ENCODE measurements around the gene MRPL1. TPM values are rescaled to one million over a fixed set of nuclear protein-coding genes. Genes with fewer than 3 reads are reported as not detected.
A peak's percentile ranks its signal among the peaks of the same experiment; 100 is the strongest.

The MRPL1 gene
- total and polyA plus RNA-seq, 2 of the 13 experiments (the other 11 are each of a cell fraction or from before 2014, with no cell fraction given): 23.3 to 61.5 TPM

- TF ChIP-seq KLF11 (CRISPR knock-in tag; IDR thresholded peaks at IDR 0.05): no peak
- no peak for TF ChIP-seq EED (CRISPR knock-in tag; IDR thresholded peaks at IDR 0.05)
- TF ChIP-seq ZNF512B (CRISPR knock-in tag; IDR thresholded peaks at IDR 0.05; ENCODE audit: borderline replicate concordance): no peak
- no peak for TF ChIP-seq CREB3 (CRISPR knock-in tag; IDR thresholded peaks at IDR 0.05)
- no peak for TF ChIP-seq ZNF512 (CRISPR knock-in tag; IDR thresholded peaks at IDR 0.05)
- no peak for TF ChIP-seq GFI1 (CRISPR knock-in tag; IDR thresholded peaks at IDR 0.05; ENCODE audit: borderline replicate concordance)
- peak; percentile 57; the same call in 1 of the 2 replicates for TF ChIP-seq NFIC (IDR thresholded peaks at IDR 0.05; ENCODE audit: low read length)
- no peak for TF ChIP-seq KLF15 (CRISPR knock-in tag; IDR thresholded peaks at IDR 0.05; ENCODE audit: borderline replicate concordance)
- no peak for TF ChIP-seq SRF (IDR thresholded peaks at IDR 0.05; ENCODE audit: low read depth, low read length)
- no peak for TF ChIP-seq ZNF556 (CRISPR knock-in tag; IDR thresholded peaks at IDR 0.05; ENCODE audit: borderline replicate concordance)
- TF ChIP-seq POGZ (CRISPR knock-in tag; IDR thresholded peaks at IDR 0.05): peak; percentile 41; the same call in 1 of the 2 replicates
- no peak for TF ChIP-seq ZNF432 (CRISPR knock-in tag; IDR thresholded peaks at IDR 0.05; ENCODE audit: borderline replicate concordance)
- TF ChIP-seq MXI1 (IDR thresholded peaks at IDR 0.05; ENCODE audit: borderline replicate concordance, low read depth, low read length): no peak
- no peak for TF ChIP-seq TCF7L2 (IDR thresholded peaks at IDR 0.05; ENCODE audit: low read depth, low read length)
- peak; percentile 38; the same call in 1 of the 2 replicates for TF ChIP-seq ATF1 (CRISPR knock-in tag; IDR thresholded peaks at IDR 0.05)
- no peak for TF ChIP-seq SCMH1 (CRISPR knock-in tag; IDR thresholded peaks at IDR 0.05; ENCODE audit: borderline replicate concordance)
- no peak for TF ChIP-seq ZMYM3 (CRISPR knock-in tag; IDR thresholded peaks at IDR 0.05)
- no peak for TF ChIP-seq TCF12 (IDR thresholded peaks at IDR 0.05)
- TF ChIP-seq TCF12 (CRISPR knock-in tag; IDR thresholded peaks at IDR 0.05): no peak
- no peak for TF ChIP-seq ZNF33A (CRISPR knock-in tag; IDR thresholded peaks at IDR 0.05; ENCODE audit: borderline replicate concordance)
- TF ChIP-seq ZFP1 (CRISPR knock-in tag; IDR thresholded peaks at IDR 0.05): no peak
- TF ChIP-seq GLMP (CRISPR knock-in tag; IDR thresholded peaks at IDR 0.05; ENCODE audit: borderline replicate concordance): no peak
- TF ChIP-seq AGO2 (optimal IDR thresholded peaks at IDR 0.05; ENCODE audit: low read depth, low read length): no peak
- TF ChIP-seq TBX2 (CRISPR knock-in tag; IDR thresholded peaks at IDR 0.05; ENCODE audit: borderline replicate concordance): no peak
Measured at GRCh38 chr4:77921701-77922100, 59.1 kb downstream of the MRPL1 start (continued).
